WTC11 (cell line): ENCODE results near the gene CRYBB1. TPM values are rescaled to one million over a fixed set of nuclear protein-coding genes. Genes with fewer than 3 reads are reported as not detected.

Source experiments
- ATAC-seq: fragments of 200-7000 bp; cut with Tn5 transposase; 2 replicates; pipeline ENCODE4 v1.10.0; 2021; ENCODE audit warnings: mild to moderate bottlenecking, moderate library complexity
- CTCF ChIA-PET: fragments of 300-600 bp; sonication (Branson Sonifier 250); formaldehyde crosslinking; loops from one replicate; lab custom pipeline; 2021; ENCODE audit warnings: antibody characterized with exemption; lab: Charles Lee
- POLR2A ChIA-PET: fragments of 350-600 bp; sonication (Branson Sonifier 250); formaldehyde crosslinking; loops from one replicate; lab custom pipeline; 2021; ENCODE audit warnings: antibody characterized with exemption; lab: Charles Lee
- DNase-seq: peaks from one replicate; pipeline ENCODE4 v3.0.0; 2021; ENCODE audit warnings: low spot score
- H3K27ac Mint-ChIP-seq: 2 replicates; pipeline ENCODE4 v1.8.0; 2021; ENCODE audit warnings: mixed read lengths
- H3K27me3 Mint-ChIP-seq: 2 replicates; pipeline ENCODE4 v1.8.0; 2021; ENCODE audit warnings: low read depth, mild to moderate bottlenecking, moderate library complexity, mixed read lengths
- H3K36me3 Mint-ChIP-seq: 2 replicates; pipeline ENCODE4 v1.8.0; 2021; ENCODE audit warnings: mixed read lengths
- H3K4me1 Mint-ChIP-seq: 2 replicates; pipeline ENCODE4 v1.8.0; 2022; ENCODE audit warnings: mixed read lengths
- H3K4me3 Mint-ChIP-seq: 2 replicates; pipeline ENCODE4 v1.8.0; 2021; ENCODE audit warnings: mild to moderate bottlenecking, moderate library complexity, mixed read lengths
- H3K9me3 Mint-ChIP-seq: 2 replicates; pipeline ENCODE4 v1.8.0; 2021; ENCODE audit warnings: mixed read lengths
- AR ChIP-seq: fragments of 250-450 bp; sonication (Bioruptor Pico); IDR thresholded peaks from 2 replicates; pipeline ENCODE4 v1.9.0; 2021; ENCODE audit warnings: mild to moderate bottlenecking
- ATF2 ChIP-seq: sonication (generic); formaldehyde crosslinking; IDR thresholded peaks from 2 replicates; pipeline ENCODE4 v1.8.1; 2022; ENCODE audit warnings: low read depth, missing genetic modification reagents, borderline replicate concordance
- CTCF ChIP-seq: fragments of 200-600 bp; IDR thresholded peaks from 2 replicates; pipeline ENCODE4 v1.8.0; 2022; ENCODE audit warnings: antibody characterized with exemption
- E2F1 ChIP-seq: sonication (generic); formaldehyde crosslinking; IDR thresholded peaks from 2 replicates; pipeline ENCODE4 v1.8.0; 2022; ENCODE audit warnings: mild to moderate bottlenecking, missing genetic modification reagents
- ERG ChIP-seq: fragments of 250-450 bp; sonication (Bioruptor Pico); IDR thresholded peaks from 2 replicates; pipeline ENCODE4 v1.8.0; 2021; ENCODE audit warnings: mild to moderate bottlenecking
- ETV6 ChIP-seq: sonication (generic); formaldehyde crosslinking; IDR thresholded peaks from 2 replicates; pipeline ENCODE4 v1.8.1; 2022; ENCODE audit warnings: mild to moderate bottlenecking, missing genetic modification reagents
- GABPB1 ChIP-seq: sonication (generic); formaldehyde crosslinking; IDR thresholded peaks from 2 replicates; pipeline ENCODE4 v1.8.1; 2023; ENCODE audit warnings: mild to moderate bottlenecking, missing genetic modification reagents
- IRF1 ChIP-seq: sonication (generic); formaldehyde crosslinking; IDR thresholded peaks from 2 replicates; pipeline ENCODE4 v1.8.0; 2023; ENCODE audit warnings: missing genetic modification reagents
- NFYB ChIP-seq: sonication (generic); formaldehyde crosslinking; conservative IDR thresholded peaks from 2 replicates; pipeline ENCODE4 v1.8.0; 2022; ENCODE audit warnings: low read depth, missing genetic modification reagents
- SMAD3 ChIP-seq: sonication (generic); formaldehyde crosslinking; IDR thresholded peaks from 2 replicates; pipeline ENCODE4 v1.8.0; 2022; ENCODE audit warnings: missing genetic modification reagents, mild to moderate bottlenecking, borderline replicate concordance
- SOX15 ChIP-seq: fragments of 250-450 bp; sonication (Bioruptor Pico); IDR thresholded peaks from 2 replicates; pipeline ENCODE4 v1.9.0; 2021; ENCODE audit warnings: mild to moderate bottlenecking
- TCF7 ChIP-seq: sonication (generic); formaldehyde crosslinking; IDR thresholded peaks from 2 replicates; pipeline ENCODE4 v1.8.0; 2022; ENCODE audit warnings: mild to moderate bottlenecking, low read depth, missing genetic modification reagents, moderate library complexity
- TEAD4 ChIP-seq: sonication (generic); formaldehyde crosslinking; IDR thresholded peaks from 2 replicates; pipeline ENCODE4 v1.8.0; 2022; ENCODE audit warnings: mild to moderate bottlenecking, missing genetic modification reagents
- TP53 ChIP-seq: sonication (generic); formaldehyde crosslinking; IDR thresholded peaks from 2 replicates; pipeline ENCODE4 v1.8.1; 2023; ENCODE audit warnings: mild to moderate bottlenecking, missing genetic modification reagents
- ZBTB21 ChIP-seq: sonication (generic); formaldehyde crosslinking; IDR thresholded peaks from 2 replicates; pipeline ENCODE4 v1.8.1; 2023; ENCODE audit warnings: mild to moderate bottlenecking, missing genetic modification reagents, borderline replicate concordance
- ZMAT4 ChIP-seq: fragments of 250-450 bp; sonication (Bioruptor Pico); IDR thresholded peaks from 2 replicates; pipeline ENCODE4 v1.9.0; 2021; ENCODE audit warnings: mild to moderate bottlenecking
- ZNF138 ChIP-seq: sonication (generic); formaldehyde crosslinking; conservative IDR thresholded peaks from 2 replicates; pipeline ENCODE4 v1.8.1; 2022; ENCODE audit warnings: mild to moderate bottlenecking, moderate library complexity, missing genetic modification reagents
- ZNF423 ChIP-seq: fragments of 250-450 bp; sonication (Bioruptor Pico); IDR thresholded peaks from 2 replicates; pipeline ENCODE4 v2.1.2; 2022; ENCODE audit warnings: mild to moderate bottlenecking, moderate library complexity
- total RNA-seq: library from RNA; stranded (reverse); gene quantifications from 3 replicates; pipeline ENCODE4 v1.2.3, GENCODE V29; 2021

The CRYBB1 gene
- total RNA-seq, 1 experiment from 2014 or later, result 4.0 TPM

- Mint-ChIP-seq H3K4me1 (peaks cover 25% of the 10 kb centered on the region), H3K27me3 (peaks cover 11% of the 10 kb centered on the region), H3K36me3 (no peaks in the 10 kb centered on the region), H3K27ac (no peak overlapping the region), H3K9me3 (peaks cover 12% of the 10 kb centered on the region), H3K4me3 (no peak overlapping the region)
- ChIA-PET POLR2A (interaction anchor here (0.6 kb wide), 1 partner anchor 118 kb away, joined by 3 read pairs; no protein-coding TSS in a partner anchor), CTCF (interaction anchor here (0.6 to 0.7 kb wide), 2 partner anchors 12 to 38 kb away, joined by 3 to 4 read pairs; no protein-coding TSS in a partner anchor)
- DNase-seq, result no peak
- TF ChIP-seq ETV6 (CRISPR knock-in tag) (no peak), E2F1 (CRISPR knock-in tag) (no peak), SMAD3 (CRISPR knock-in tag) (no peak), TCF7 (CRISPR knock-in tag) (no peak), NFYB (CRISPR knock-in tag) (no peak), IRF1 (no peak), ERG (CRISPR knock-in tag) (no peak), ATF2 (CRISPR knock-in tag) (no peak), ZNF138 (CRISPR knock-in tag) (no peak), ZNF423 (CRISPR knock-in tag) (no peak), ZMAT4 (CRISPR knock-in tag) (no peak)
- peak; percentile 26; the same call in 1 of the 2 replicates for ATAC-seq
Measured at GRCh38 chr22:26632422-26633155, 14.8 kb upstream of the CRYBB1 start.

- H3K4me1 Mint-ChIP-seq, result peaks cover 25% of the 10 kb centered on the region
- ChIA-PET CTCF (interaction anchor here (0.8 kb wide), 1 partner anchor 34 kb away, joined by 5 read pairs; no protein-coding TSS in a partner anchor), POLR2A (no interaction called here)
- no peak for DNase-seq
- peaks cover 11% of the 10 kb centered on the region for H3K27me3 Mint-ChIP-seq
- no peak overlapping the region for H3K27ac Mint-ChIP-seq
- H3K9me3 Mint-ChIP-seq, result peaks cover 9% of the 10 kb centered on the region
- ATAC-seq, result no peak
- H3K4me3 Mint-ChIP-seq, result no peak overlapping the region
- H3K36me3 Mint-ChIP-seq, result no peaks in the 10 kb centered on the region
- no peak for TF ChIP-seq TP53
- no peak for TF ChIP-seq AR (CRISPR knock-in tag)
- TF ChIP-seq ZNF138 (CRISPR knock-in tag), result no peak
- no peak for TF ChIP-seq SOX15 (CRISPR knock-in tag)
- no peak for TF ChIP-seq ZBTB21 (CRISPR knock-in tag)
- no peak for TF ChIP-seq NFYB (CRISPR knock-in tag)
- no peak for TF ChIP-seq ATF2 (CRISPR knock-in tag)
- TF ChIP-seq CTCF, result no peak
- TF ChIP-seq TEAD4 (CRISPR knock-in tag), result no peak
- TF ChIP-seq GABPB1, result no peak
- TF ChIP-seq E2F1 (CRISPR knock-in tag), result no peak
Measured at GRCh38 chr22:26631282-26631681, 13.5 kb upstream of the CRYBB1 start.
